ENCODE results near the gene SPATA1. TPM values are rescaled to one million over a fixed set of nuclear protein-coding genes. Genes with fewer than 3 reads are reported as not detected.

SPATA1 gene
- total RNA-seq, 1 donor from 2014 or later = 1.5 TPM

DNA sequence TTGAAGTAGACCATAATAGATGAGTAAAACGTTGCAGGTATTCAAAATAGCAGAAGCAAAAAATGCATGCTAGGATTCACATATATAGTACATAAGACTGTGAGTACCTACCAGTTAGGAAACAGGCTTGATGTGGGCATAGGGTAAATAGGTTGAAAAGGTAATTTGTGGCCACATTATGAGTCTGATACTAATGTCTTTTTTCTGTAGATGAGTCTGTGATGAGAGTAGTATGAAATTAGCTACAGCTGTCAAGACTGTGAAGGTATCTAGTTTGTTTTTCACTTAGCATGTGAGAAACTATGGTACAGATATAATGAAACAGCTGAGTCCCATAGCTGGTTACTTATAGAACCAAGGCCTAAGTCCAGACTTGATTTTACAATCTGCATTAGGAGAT is 12.4 kb upstream of the SPATA1 start:
- TF ChIP-seq, protein P1, sequence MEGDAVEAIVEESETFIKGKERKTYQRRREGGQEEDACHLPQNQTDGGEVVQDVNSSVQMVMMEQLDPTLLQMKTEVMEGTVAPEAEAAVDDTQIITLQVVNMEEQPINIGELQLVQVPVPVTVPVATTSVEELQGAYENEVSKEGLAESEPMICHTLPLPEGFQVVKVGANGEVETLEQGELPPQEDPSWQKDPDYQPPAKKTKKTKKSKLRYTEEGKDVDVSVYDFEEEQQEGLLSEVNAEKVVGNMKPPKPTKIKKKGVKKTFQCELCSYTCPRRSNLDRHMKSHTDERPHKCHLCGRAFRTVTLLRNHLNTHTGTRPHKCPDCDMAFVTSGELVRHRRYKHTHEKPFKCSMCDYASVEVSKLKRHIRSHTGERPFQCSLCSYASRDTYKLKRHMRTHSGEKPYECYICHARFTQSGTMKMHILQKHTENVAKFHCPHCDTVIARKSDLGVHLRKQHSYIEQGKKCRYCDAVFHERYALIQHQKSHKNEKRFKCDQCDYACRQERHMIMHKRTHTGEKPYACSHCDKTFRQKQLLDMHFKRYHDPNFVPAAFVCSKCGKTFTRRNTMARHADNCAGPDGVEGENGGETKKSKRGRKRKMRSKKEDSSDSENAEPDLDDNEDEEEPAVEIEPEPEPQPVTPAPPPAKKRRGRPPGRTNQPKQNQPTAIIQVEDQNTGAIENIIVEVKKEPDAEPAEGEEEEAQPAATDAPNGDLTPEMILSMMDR (conservative IDR thresholded peaks at IDR 0.05) = no peak
- Mint-ChIP-seq H3K27me3 (ENCODE audit: low read depth) (no peaks in the 10 kb centered on the region), H3K36me3 (ENCODE audit: low read depth) (peaks cover 19% of the 10 kb centered on the region), H3K9me3 (no peaks in the 10 kb centered on the region), H3K4me3 (no peak overlapping the region), H3K27ac (ENCODE audit: unreplicated experiment) (no peak overlapping the region), H3K4me1 (no peaks in the 10 kb centered on the region)
- DNase-seq (ENCODE audit: low read depth, low spot score) = no peak

- H3K4me1 Mint-ChIP-seq = peaks cover 6% of the 10 kb centered on the region
Observed at GRCh38 chr1:84496498-84496897, 9.7 kb upstream of the SPATA1 start.

DNA sequence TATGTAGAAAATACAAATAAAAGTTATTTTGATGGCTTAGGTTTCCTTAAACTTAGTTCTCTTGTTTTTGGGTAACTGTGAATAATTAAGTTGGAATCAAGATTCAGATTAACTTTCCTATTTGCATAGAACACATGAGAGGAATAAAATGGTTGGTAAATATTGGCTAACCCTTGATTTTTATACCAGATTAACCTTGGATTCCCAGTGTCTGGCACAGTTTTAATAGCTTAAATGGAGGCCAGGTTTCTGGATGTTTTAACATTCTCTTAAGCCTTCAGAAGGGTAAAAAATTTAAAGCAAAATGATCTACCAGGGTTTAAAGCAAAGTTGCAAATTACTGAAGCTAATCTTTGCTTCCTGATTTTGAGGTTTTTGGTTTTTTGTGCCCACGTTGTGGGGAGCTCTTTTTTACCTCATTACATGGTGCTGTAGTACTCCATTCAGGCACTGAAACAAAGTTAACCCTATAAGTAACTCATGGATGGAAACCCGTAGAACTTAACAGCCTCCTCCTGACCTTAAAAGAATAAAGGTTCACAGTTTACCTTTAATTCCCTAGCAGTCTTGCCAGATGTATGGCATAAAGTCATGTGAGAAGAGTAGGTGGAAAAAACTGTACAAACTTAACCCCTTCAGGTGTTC is 8.4 kb upstream of the SPATA1 start:
- Mint-ChIP-seq H3K27me3 (ENCODE audit: low read depth) (no peaks in the 10 kb centered on the region), H3K4me1 (peaks cover 9% of the 10 kb centered on the region), H3K27ac (ENCODE audit: unreplicated experiment) (no peak overlapping the region), H3K36me3 (ENCODE audit: low read depth) (peaks cover 16% of the 10 kb centered on the region), H3K9me3 (no peaks in the 10 kb centered on the region), H3K4me3 (no peak overlapping the region)
- no peak for DNase-seq (ENCODE audit: low read depth, low spot score)
- TF ChIP-seq, protein P1 (conservative IDR thresholded peaks at IDR 0.05) = no peak

More at GRCh38 chr1:84496498-84496897, 9.7 kb upstream of the SPATA1 start:
- H3K27me3 Mint-ChIP-seq (ENCODE audit: low read depth) = no peaks in the 10 kb centered on the region
- peaks cover 16% of the 10 kb centered on the region for H3K36me3 Mint-ChIP-seq (ENCODE audit: low read depth)
- no peaks in the 10 kb centered on the region for H3K9me3 Mint-ChIP-seq
- no peak for DNase-seq (ENCODE audit: low read depth, low spot score)
- TF ChIP-seq, protein P1 (conservative IDR thresholded peaks at IDR 0.05) = no peak
- no peak overlapping the region for H3K4me3 Mint-ChIP-seq
- H3K27ac Mint-ChIP-seq (ENCODE audit: unreplicated experiment) = no peak overlapping the region

DNA sequence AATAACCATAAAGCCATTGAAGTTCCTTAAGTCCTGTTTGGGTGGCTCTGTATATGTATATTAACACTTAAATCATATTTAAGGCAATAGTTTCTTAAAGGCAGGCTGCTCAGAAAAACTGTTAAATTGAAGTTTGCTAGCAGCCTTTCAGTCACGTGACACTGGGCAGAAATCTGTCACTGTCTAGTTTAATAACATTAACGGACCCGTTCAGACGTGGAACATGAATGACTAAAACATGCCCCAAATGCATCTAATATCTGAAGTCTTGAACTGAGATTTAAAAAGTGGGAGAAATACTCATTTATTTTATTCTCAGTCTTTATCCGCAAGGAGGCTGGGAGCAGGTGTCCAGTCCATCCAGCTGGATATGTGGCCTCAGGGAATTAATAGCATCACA is 3.3 kb upstream of the SPATA1 start:
- no peak for DNase-seq (ENCODE audit: low read depth, low spot score)
- Mint-ChIP-seq H3K36me3 (ENCODE audit: low read depth) (peaks cover 9% of the 10 kb centered on the region), H3K4me3 (peak overlapping the region; percentile 95), H3K27me3 (ENCODE audit: low read depth) (no peaks in the 10 kb centered on the region), H3K9me3 (no peaks in the 10 kb centered on the region), H3K4me1 (peaks cover 31% of the 10 kb centered on the region), H3K27ac (ENCODE audit: unreplicated experiment) (no peak overlapping the region)
- TF ChIP-seq, protein P1 (conservative IDR thresholded peaks at IDR 0.05) = no peak

DNA sequence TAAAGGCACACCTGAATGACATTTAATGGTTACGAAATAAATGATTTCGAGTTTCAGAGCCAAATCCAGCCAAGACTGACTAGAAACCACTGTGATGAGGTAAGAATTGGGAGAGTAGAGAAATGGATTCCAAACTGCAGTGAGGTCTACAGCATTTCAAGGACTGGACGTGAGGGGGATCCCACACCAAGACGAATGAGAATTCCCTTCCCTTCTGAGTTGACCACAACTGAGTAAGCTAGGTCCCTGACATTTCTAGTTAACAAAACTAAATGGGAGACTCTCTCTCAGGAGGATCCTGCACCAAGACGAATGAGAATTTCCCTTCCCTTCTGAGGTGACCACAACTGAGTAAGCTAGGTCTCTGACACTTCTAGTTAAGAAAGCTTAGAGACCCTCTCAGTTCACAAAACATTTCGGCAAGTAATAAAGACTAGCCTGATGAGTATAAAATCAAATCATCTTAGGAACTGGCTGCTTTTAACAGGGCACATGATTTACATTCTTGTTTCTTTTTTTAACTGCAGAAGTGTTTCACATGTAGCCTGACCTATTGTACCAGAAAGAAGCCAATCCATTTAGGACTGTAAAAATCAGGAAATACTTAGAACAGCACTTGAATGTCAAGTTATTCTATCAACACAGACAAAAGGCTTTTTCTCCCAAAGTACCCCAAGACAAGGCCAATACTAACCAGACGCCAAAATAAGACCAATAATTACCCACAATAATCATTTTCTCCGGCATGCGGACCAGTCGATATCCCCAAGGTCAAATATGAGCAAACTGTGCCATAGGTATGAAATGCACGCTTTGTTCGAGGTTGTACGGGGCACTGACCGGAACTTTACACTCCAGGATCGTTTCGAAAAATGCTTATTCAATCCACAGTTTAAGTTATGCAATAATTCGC is 1.4 kb upstream of the SPATA1 start:
- TF ChIP-seq, protein P1 (conservative IDR thresholded peaks at IDR 0.05) = no peak
- Mint-ChIP-seq H3K27me3 (ENCODE audit: low read depth) (no peaks in the 10 kb centered on the region), H3K4me3 (peak overlapping the region; percentile 95), H3K4me1 (peaks cover 31% of the 10 kb centered on the region), H3K36me3 (ENCODE audit: low read depth) (peaks cover 18% of the 10 kb centered on the region), H3K27ac (ENCODE audit: unreplicated experiment) (peak overlapping the region; percentile 97), H3K9me3 (peaks cover 6% of the 10 kb centered on the region)
- no peak for DNase-seq (ENCODE audit: low read depth, low spot score)
